ENCODE data around the gene MANSC1. TPM values are rescaled to one million over a fixed set of nuclear protein-coding genes. Genes with fewer than 3 reads are reported as not detected.

MANSC1 gene
- total RNA-seq, 1 experiment from 2014 or later: 10.0 TPM

- BruUV-seq (replicated peaks): no TSS peak
- no peak overlapping the region for H3K4me3 ChIP-seq (ENCODE audit: low read depth in 2 of 2, low read length in 2 of 2)
- ChIA-PET CTCF (no interaction called here), POLR2A (interaction anchor here (0.6 kb wide), 1 partner anchor 549 kb away, joined by 3 read pairs; no protein-coding TSS in a partner anchor)
- H3K27ac ChIP-seq (ENCODE audit: low read length): no peak overlapping the region
- no peaks in the 10 kb centered on the region for H3K36me3 ChIP-seq (ENCODE audit: control insufficient read depth, insufficient read depth, low read length)
- H3K27me3 ChIP-seq (ENCODE audit: control insufficient read depth, insufficient read depth, low read length): no peaks in the 10 kb centered on the region
- in situ Hi-C loops (cut with HindIII; ENCODE audit: low pct_unique_long_range_greater_than_20kb, low sequenced_read_pairs) (no loop called here), intact Hi-C loops (cut with micrococcal nuclease; ENCODE audit: unreplicated experiment) (no loop called here)
- DNase-seq (ENCODE audit: low read depth, low spot score) (peak; percentile 87), ATAC-seq (peak; percentile 93)
- H3K9me3 ChIP-seq (ENCODE audit: control insufficient read depth, insufficient read depth, low read depth, low read length): no peaks in the 10 kb centered on the region
- TF ChIP-seq SIN3A (IDR thresholded peaks at IDR 0.05; ENCODE audit: borderline replicate concordance, insufficient read depth, low read depth, low read length) (no peak), REST (IDR thresholded peaks at IDR 0.05; ENCODE audit: insufficient read depth in 1 of 2, low read depth in 2 of 2, low read length in 1 of 2) (no peak), POLR2AphosphoS5 (IDR thresholded peaks at IDR 0.05; ENCODE audit: low read depth, low read length) (peak; percentile 33; the same call in 1 of the 2 replicates)
- TF ChIP-seq, protein P1, sequence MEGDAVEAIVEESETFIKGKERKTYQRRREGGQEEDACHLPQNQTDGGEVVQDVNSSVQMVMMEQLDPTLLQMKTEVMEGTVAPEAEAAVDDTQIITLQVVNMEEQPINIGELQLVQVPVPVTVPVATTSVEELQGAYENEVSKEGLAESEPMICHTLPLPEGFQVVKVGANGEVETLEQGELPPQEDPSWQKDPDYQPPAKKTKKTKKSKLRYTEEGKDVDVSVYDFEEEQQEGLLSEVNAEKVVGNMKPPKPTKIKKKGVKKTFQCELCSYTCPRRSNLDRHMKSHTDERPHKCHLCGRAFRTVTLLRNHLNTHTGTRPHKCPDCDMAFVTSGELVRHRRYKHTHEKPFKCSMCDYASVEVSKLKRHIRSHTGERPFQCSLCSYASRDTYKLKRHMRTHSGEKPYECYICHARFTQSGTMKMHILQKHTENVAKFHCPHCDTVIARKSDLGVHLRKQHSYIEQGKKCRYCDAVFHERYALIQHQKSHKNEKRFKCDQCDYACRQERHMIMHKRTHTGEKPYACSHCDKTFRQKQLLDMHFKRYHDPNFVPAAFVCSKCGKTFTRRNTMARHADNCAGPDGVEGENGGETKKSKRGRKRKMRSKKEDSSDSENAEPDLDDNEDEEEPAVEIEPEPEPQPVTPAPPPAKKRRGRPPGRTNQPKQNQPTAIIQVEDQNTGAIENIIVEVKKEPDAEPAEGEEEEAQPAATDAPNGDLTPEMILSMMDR (IDR thresholded peaks at IDR 0.05): peak; percentile 15; the same call in 1 of the 2 replicates
- peaks cover 8% of the 10 kb centered on the region for H3K4me1 ChIP-seq (ENCODE audit: control insufficient read depth, insufficient read depth, low read length)
Observed at GRCh38 chr12:12398026-12398859, 48.2 kb upstream of the MANSC1 start.

DNA sequence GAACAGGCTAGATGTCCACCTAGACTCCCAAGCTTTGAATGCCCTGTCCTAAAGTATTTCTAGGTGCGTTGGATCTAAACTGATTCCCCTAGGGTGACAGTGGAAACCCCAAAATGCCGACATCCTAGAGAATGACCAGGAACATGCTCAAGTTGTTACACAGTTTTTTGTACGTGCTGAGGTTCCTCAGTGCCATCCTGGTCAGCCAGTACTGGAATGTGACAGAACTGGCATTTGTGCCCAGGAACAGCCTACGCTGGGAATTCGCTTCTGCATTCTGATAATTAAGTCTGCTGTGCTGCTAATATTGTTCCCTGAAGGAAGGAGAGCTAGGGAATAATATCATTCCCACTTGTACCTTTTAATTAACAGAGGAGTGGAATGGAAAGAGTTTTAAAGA lies 47.1 kb upstream of the MANSC1 start:
- DNase-seq (ENCODE audit: low read depth, low spot score) (no peak), ATAC-seq (no peak)
- in situ Hi-C loops (cut with HindIII; ENCODE audit: low pct_unique_long_range_greater_than_20kb, low sequenced_read_pairs) (no loop called here), intact Hi-C loops (cut with micrococcal nuclease; ENCODE audit: unreplicated experiment) (no loop called here)
- H3K9me3 ChIP-seq (ENCODE audit: control insufficient read depth, insufficient read depth, low read depth, low read length): no peaks in the 10 kb centered on the region
- no peak overlapping the region for H3K4me3 ChIP-seq (ENCODE audit: low read depth in 2 of 2, low read length in 2 of 2)
- POLR2A ChIA-PET: no interaction called here
- TF ChIP-seq, protein P1 (IDR thresholded peaks at IDR 0.05): no peak
- TF ChIP-seq TCF7L2 (IDR thresholded peaks at IDR 0.05; ENCODE audit: low read depth, low read length): no peak
- no peak overlapping the region for H3K27ac ChIP-seq (ENCODE audit: low read length)
- BruUV-seq (replicated peaks): no TSS peak
- CTCF ChIA-PET: no interaction called here
- no peaks in the 10 kb centered on the region for H3K27me3 ChIP-seq (ENCODE audit: control insufficient read depth, insufficient read depth, low read length)
- no peaks in the 10 kb centered on the region for H3K36me3 ChIP-seq (ENCODE audit: control insufficient read depth, insufficient read depth, low read length)
- peaks cover 8% of the 10 kb centered on the region for H3K4me1 ChIP-seq (ENCODE audit: control insufficient read depth, insufficient read depth, low read length)

All from Panc1 (cell line).